GM19023 (cell line): Measurements from ENCODE around the gene MGMT.

Source experiments
- ATAC-seq: cut with Tn5 transposase; IDR thresholded peaks from one replicate; pipeline ENCODE4 v1.9.1; 2021; ENCODE audit warnings: mild to moderate bottlenecking, moderate library complexity; ENCODE audit not compliant: unreplicated experiment

The MGMT gene

GRCh38 chr10:129755158-129755591, 288.1 kb downstream of the MGMT start:
- no peak for ATAC-seq

- no peak for ATAC-seq
Observed at GRCh38 chr10:129755621-129756020, 288.6 kb downstream of the MGMT start.

- no peak for ATAC-seq
Observed at GRCh38 chr10:129756912-129757901, 290.2 kb downstream of the MGMT start.

GRCh38 chr10:129758207-129759021, 291.4 kb downstream of the MGMT start:
- no peak for ATAC-seq

GRCh38 chr10:129759214-129760002, 292.4 kb downstream of the MGMT start:
- no peak for ATAC-seq

- no peak for ATAC-seq
Observed at GRCh38 chr10:129760003-129760315, 292.9 kb downstream of the MGMT start.

GRCh38 chr10:129760416-129760815, 293.4 kb downstream of the MGMT start:
- no peak for ATAC-seq

- ATAC-seq: no peak
Observed at GRCh38 chr10:129761197-129761972, 294.3 kb downstream of the MGMT start.

GRCh38 chr10:129761981-129762956, 295.2 kb downstream of the MGMT start:
- no peak for ATAC-seq

- no peak for ATAC-seq
Observed at GRCh38 chr10:129764011-129764900, 297.2 kb downstream of the MGMT start.

- no peak for ATAC-seq
Observed at GRCh38 chr10:129764901-129765663, 298.0 kb downstream of the MGMT start.

GRCh38 chr10:129765664-129766550, 298.9 kb downstream of the MGMT start:
- no peak for ATAC-seq

GRCh38 chr10:129766611-129767550, 299.8 kb downstream of the MGMT start:
- ATAC-seq: no peak

GRCh38 chr10:129767751-129768150, 300.7 kb downstream of the MGMT start:
- ATAC-seq: no peak
